LNCaP clone FGC (cell line): ENCODE measurements around the gene RAB3GAP1.
"Not testable (repeated sequence)": the region's sequence is repeated elsewhere in the genome, so short reads cannot be mapped to it uniquely, and the experiment has no call there.

ENCODE experiments used
- DNase-seq: peaks from one replicate; pipeline ENCODE4 v3.0.0-alpha.2; 2011; ENCODE audit warnings: low read depth
- H3K4me3 ChIP-seq: 2 replicates; pipeline ENCODE4 v1.5.1; 2011; ENCODE audit warnings: mild to moderate bottlenecking, low read depth, low read length, control low read depth
- CTCF ChIP-seq: IDR thresholded peaks from 2 replicates; pipeline ENCODE4 v1.5.1; 2012; ENCODE audit warnings: mild to moderate bottlenecking; ENCODE audit not compliant: control insufficient read depth, insufficient read depth; ENCODE audit errors: extremely low read depth

Gene RAB3GAP1

DNA sequence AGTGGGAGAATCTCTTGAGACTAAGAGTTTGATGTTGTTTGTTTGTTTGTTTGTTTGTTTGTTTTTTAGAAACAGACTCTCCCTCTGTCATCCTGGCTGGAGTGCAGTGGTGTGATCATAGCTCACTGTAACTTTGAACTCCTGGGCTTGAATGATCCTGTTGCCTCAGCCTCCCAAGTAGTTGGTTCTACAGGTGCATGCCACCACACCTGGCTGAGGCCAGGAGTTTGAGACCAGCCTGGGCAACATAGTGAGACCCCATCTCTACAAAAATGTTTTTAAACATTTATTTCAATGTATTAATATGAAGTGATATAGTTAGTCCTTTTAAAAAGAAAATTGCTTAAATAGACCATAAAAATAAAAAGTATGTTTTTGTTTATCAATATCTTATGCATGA is 40.5 kb upstream of the RAB3GAP1 start:
- TF ChIP-seq CTCF, result no peak
- DNase-seq, result no peak
- no peak overlapping the region for H3K4me3 ChIP-seq

GRCh38 chr2:135021618-135022017 is 30.5 kb upstream of the RAB3GAP1 start:
- DNase-seq, result no peak
- H3K4me3 ChIP-seq, result no peak overlapping the region
- TF ChIP-seq CTCF, result no peak

- TF ChIP-seq CTCF, result no peak
- H3K4me3 ChIP-seq, result no peak overlapping the region
Measured at GRCh38 chr2:135022952-135023880, 28.9 kb upstream of the RAB3GAP1 start.

DNA sequence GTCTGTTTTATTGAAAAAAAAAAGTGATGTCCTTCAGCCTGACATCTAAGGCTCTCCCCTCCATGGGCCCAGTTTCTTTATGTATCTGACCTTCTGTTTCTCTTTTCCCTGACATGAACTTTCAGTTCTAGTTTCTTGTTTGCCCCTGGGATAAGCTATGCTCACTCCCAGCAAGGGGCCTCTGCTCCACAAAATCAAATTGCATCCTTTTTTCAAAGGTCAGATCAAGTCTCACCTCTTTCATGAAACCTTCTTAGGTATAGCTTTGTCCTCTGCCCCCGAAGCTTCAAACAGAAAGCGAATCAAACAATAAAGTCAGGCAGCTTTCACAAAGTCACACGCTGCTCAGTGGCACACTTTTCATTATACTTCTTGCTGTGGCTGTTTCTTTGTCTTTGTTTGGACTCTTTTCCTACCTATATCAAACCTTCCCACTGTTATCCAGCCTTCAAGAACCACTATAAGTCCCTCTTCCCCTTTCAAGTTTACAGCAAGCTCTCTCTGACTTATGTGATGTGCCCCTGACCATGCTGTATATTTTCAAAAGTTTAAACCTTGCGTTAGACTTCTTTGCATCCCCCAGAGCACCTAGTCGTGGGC is 28.1 kb upstream of the RAB3GAP1 start:
- H3K4me3 ChIP-seq, result no peak overlapping the region
- DNase-seq, result no peak
- TF ChIP-seq CTCF, result no peak

More at GRCh38 chr2:135022952-135023880, 28.9 kb upstream of the RAB3GAP1 start:
- DNase-seq, result no peak

- no peak for TF ChIP-seq CTCF
Measured at GRCh38 chr2:135029481-135030134, 22.5 kb upstream of the RAB3GAP1 start.

DNA sequence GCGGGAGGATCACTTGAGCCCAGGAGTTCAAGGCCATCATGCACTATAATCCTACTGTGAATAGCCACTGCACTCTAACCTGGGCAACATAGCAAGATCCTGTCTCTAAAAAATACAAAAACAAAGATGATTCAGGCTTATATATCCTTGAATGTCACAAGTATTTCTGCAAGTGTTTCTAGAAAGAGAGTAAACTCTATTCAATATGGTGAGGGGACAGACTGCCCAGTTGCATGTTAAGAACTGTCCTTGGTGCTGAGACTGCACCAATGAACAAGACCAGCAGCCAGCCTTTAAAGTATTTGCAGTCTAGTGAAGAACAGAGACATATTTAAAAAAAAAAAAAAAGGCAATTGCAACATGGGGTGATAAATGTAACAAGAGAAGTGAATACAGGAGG is 21.3 kb upstream of the RAB3GAP1 start:
- TF ChIP-seq CTCF, result no peak
- DNase-seq, result no peak
- no peak overlapping the region for H3K4me3 ChIP-seq

More at GRCh38 chr2:135029481-135030134, 22.5 kb upstream of the RAB3GAP1 start:
- H3K4me3 ChIP-seq, result no peak overlapping the region
- no peak for DNase-seq

GRCh38 chr2:135033216-135033615 is 18.9 kb upstream of the RAB3GAP1 start:
- not testable (repeated sequence) for H3K4me3 ChIP-seq, DNase-seq
